Suprapubic skin (tissue), 4 donors: ENCODE data around the gene MCF2L2. TPM values are rescaled to one million over a fixed set of nuclear protein-coding genes. Genes with fewer than 3 reads are reported as not detected.

Source experiments
- DNase-seq, 2 donors: peaks; one replicate each; pipeline ENCODE4 v3.0.0-alpha.2; 2019; ENCODE audit warnings: low spot score in 2 of 2
- H3K27ac ChIP-seq: fragments of 200-600 bp; sonication (generic); one replicate; pipeline ENCODE4 v1.5.1; 2019
- H3K27me3 ChIP-seq: fragments of 200-600 bp; sonication (generic); one replicate; pipeline ENCODE4 v1.5.1; 2019
- H3K36me3 ChIP-seq: fragments of 200-600 bp; sonication (generic); one replicate; pipeline ENCODE4 v1.5.1; 2019
- H3K4me1 ChIP-seq: fragments of 200-600 bp; sonication (generic); one replicate; pipeline ENCODE4 v1.5.1; 2019
- H3K4me3 ChIP-seq: fragments of 200-600 bp; sonication (generic); one replicate; pipeline ENCODE4 v1.5.1; 2019; ENCODE audit warnings: mild to moderate bottlenecking
- H3K9me3 ChIP-seq: fragments of 200-600 bp; sonication (generic); one replicate; pipeline ENCODE4 v1.5.1; 2019
- CTCF ChIP-seq, 2 donors: fragments of 200-600 bp in 1 of 2; fragments of 450-650 bp in 1 of 2; sonication (generic) in 1 of 2; IDR thresholded peaks; one replicate each; pipeline ENCODE4 v1.5.1; 2016 to 2019; ENCODE audit warnings: antibody characterized with exemption in 2 of 2, mild to moderate bottlenecking in 1 of 2, moderate library complexity in 1 of 2
- EP300 ChIP-seq: sonication (generic); formaldehyde crosslinking; IDR thresholded peaks from one replicate; pipeline ENCODE4 v1.6.1; 2017; ENCODE audit warnings: antibody characterized with exemption
- POLR2A ChIP-seq, 2 donors: fragments of 450-650 bp; IDR thresholded peaks; one replicate each; pipeline ENCODE4 v1.6.1; 2017; ENCODE audit warnings: antibody characterized with exemption in 2 of 2, mild to moderate bottlenecking in 2 of 2, moderate library complexity in 2 of 2
- POLR2AphosphoS5 ChIP-seq, 3 donors: sonication (generic); formaldehyde crosslinking; IDR thresholded peaks; one replicate each; pipeline ENCODE4 v1.6.1; 2017; ENCODE audit warnings: antibody characterized with exemption in 3 of 3
- WGBS: methylation state at CpG from one replicate; pipeline ENCODE4 v1.1.5; 2018; 5-methylcytosine and 5-hydroxymethylcytosine counted together
- total RNA-seq, 4 donors: library from RNA; depleted of rRNA; stranded (reverse); fragments of >200 nt; gene quantifications; one replicate each; pipeline ENCODE4 v1.1.0, GENCODE V29; 2016

MCF2L2 gene
- total RNA-seq, 4 donors from 2014 or later, result 0.36 to 2.2 (median 0.64) TPM

GRCh38 chr3:183272791-183273190 is 155.6 kb downstream of the MCF2L2 start:
- Histone ChIP-seq H3K4me1 (peaks cover 24% of the 10 kb centered on the region), H3K36me3 (no peaks in the 10 kb centered on the region), H3K9me3 (no peaks in the 10 kb centered on the region), H3K4me3 (no peak overlapping the region), H3K27me3 (no peaks in the 10 kb centered on the region), H3K27ac (no peak overlapping the region)
- no peak for DNase-seq
- TF ChIP-seq EP300, result no peak
- no peak for TF ChIP-seq POLR2AphosphoS5 (IDR thresholded peaks at IDR 0.05)
- TF ChIP-seq POLR2A (IDR thresholded peaks at IDR 0.05), result no peak
- TF ChIP-seq CTCF (IDR thresholded peaks at IDR 0.05), result no peak

- no peak overlapping the region for H3K27ac ChIP-seq
- H3K4me1 ChIP-seq, result peaks cover 30% of the 10 kb centered on the region
- WGBS, result 97% methylated on average over 3 of the region's 3 CpGs
- H3K9me3 ChIP-seq, result no peaks in the 10 kb centered on the region
- no peak for DNase-seq
- no peak overlapping the region for H3K4me3 ChIP-seq
- no peak for TF ChIP-seq POLR2A (IDR thresholded peaks at IDR 0.05)
- no peak for TF ChIP-seq EP300
- H3K36me3 ChIP-seq, result no peaks in the 10 kb centered on the region
- no peaks in the 10 kb centered on the region for H3K27me3 ChIP-seq
Measured at GRCh38 chr3:183272142-183272541, 156.3 kb downstream of the MCF2L2 start.

GRCh38 chr3:183270344-183270743 is 158.1 kb downstream of the MCF2L2 start:
- Histone ChIP-seq H3K4me3 (no peak overlapping the region), H3K4me1 (peaks cover 43% of the 10 kb centered on the region), H3K27ac (no peak overlapping the region), H3K9me3 (no peaks in the 10 kb centered on the region), H3K36me3 (no peaks in the 10 kb centered on the region), H3K27me3 (no peaks in the 10 kb centered on the region)
- no peak for DNase-seq
- no peak for TF ChIP-seq POLR2AphosphoS5 (IDR thresholded peaks at IDR 0.05)
- TF ChIP-seq POLR2A (IDR thresholded peaks at IDR 0.05), result no peak
- no peak for TF ChIP-seq CTCF (IDR thresholded peaks at IDR 0.05)
- no peak for TF ChIP-seq EP300
- WGBS, result 66% methylated on average over 7 of the region's 7 CpGs

GRCh38 chr3:183269345-183269744 is 159.1 kb downstream of the MCF2L2 start:
- Histone ChIP-seq H3K4me3 (no peak overlapping the region), H3K27me3 (no peaks in the 10 kb centered on the region), H3K4me1 (peaks cover 50% of the 10 kb centered on the region), H3K27ac (no peak overlapping the region), H3K9me3 (no peaks in the 10 kb centered on the region), H3K36me3 (no peaks in the 10 kb centered on the region)
- no peak for DNase-seq
- TF ChIP-seq POLR2A (IDR thresholded peaks at IDR 0.05) (no peak), EP300 (no peak), POLR2AphosphoS5 (IDR thresholded peaks at IDR 0.05) (no peak), CTCF (IDR thresholded peaks at IDR 0.05) (no peak)
- WGBS, result 98% methylated on average over 13 of the region's 13 CpGs

GRCh38 chr3:183268366-183268765 is 160.1 kb downstream of the MCF2L2 start:
- 68% methylated on average over 5 of the region's 5 CpGs for WGBS
- Histone ChIP-seq H3K27ac (no peak overlapping the region), H3K4me3 (no peak overlapping the region), H3K27me3 (no peaks in the 10 kb centered on the region), H3K36me3 (no peaks in the 10 kb centered on the region), H3K9me3 (no peaks in the 10 kb centered on the region), H3K4me1 (peaks cover 52% of the 10 kb centered on the region)
- no peak for TF ChIP-seq POLR2A (IDR thresholded peaks at IDR 0.05)
- TF ChIP-seq CTCF (IDR thresholded peaks at IDR 0.05), result no peak
- TF ChIP-seq EP300, result no peak
- TF ChIP-seq POLR2AphosphoS5 (IDR thresholded peaks at IDR 0.05), result no peak
- no peak for DNase-seq

GRCh38 chr3:183267140-183267539 is 161.3 kb downstream of the MCF2L2 start:
- H3K4me1 ChIP-seq, result peaks cover 58% of the 10 kb centered on the region
- H3K27me3 ChIP-seq, result no peaks in the 10 kb centered on the region
- H3K36me3 ChIP-seq, result no peaks in the 10 kb centered on the region
- H3K4me3 ChIP-seq, result no peak overlapping the region
- 91% methylated on average over 5 of the region's 5 CpGs for WGBS
- H3K9me3 ChIP-seq, result no peaks in the 10 kb centered on the region
- H3K27ac ChIP-seq, result peak overlapping the region; percentile 72
- DNase-seq, result no peak
- TF ChIP-seq EP300, result no peak
- TF ChIP-seq POLR2AphosphoS5 (IDR thresholded peaks at IDR 0.05), result no peak
- no peak for TF ChIP-seq CTCF (IDR thresholded peaks at IDR 0.05)
- TF ChIP-seq POLR2A (IDR thresholded peaks at IDR 0.05), result no peak
